WTC11 (cell line): ENCODE data around the gene ITGA11.

Experiments used
- CBFB ChIP-seq: sonication (generic); formaldehyde crosslinking; IDR thresholded peaks from 2 replicates; pipeline ENCODE4 v1.8.1; 2022; ENCODE audit warnings: mild to moderate bottlenecking, low read depth, missing genetic modification reagents
- CREM ChIP-seq: sonication (generic); formaldehyde crosslinking; IDR thresholded peaks from 2 replicates; pipeline ENCODE4 v1.8.1; 2022; ENCODE audit warnings: mild to moderate bottlenecking, missing genetic modification reagents, moderate library complexity
- ESRRA ChIP-seq: sonication (generic); formaldehyde crosslinking; IDR thresholded peaks from 2 replicates; pipeline ENCODE4 v1.8.1; 2022; ENCODE audit warnings: mild to moderate bottlenecking, missing genetic modification reagents, borderline replicate concordance
- NFYB ChIP-seq: sonication (generic); formaldehyde crosslinking; conservative IDR thresholded peaks from 2 replicates; pipeline ENCODE4 v1.8.0; 2022; ENCODE audit warnings: low read depth, missing genetic modification reagents
- ZBTB21 ChIP-seq: sonication (generic); formaldehyde crosslinking; IDR thresholded peaks from 2 replicates; pipeline ENCODE4 v1.8.1; 2023; ENCODE audit warnings: mild to moderate bottlenecking, missing genetic modification reagents, borderline replicate concordance
- ZNF138 ChIP-seq: sonication (generic); formaldehyde crosslinking; conservative IDR thresholded peaks from 2 replicates; pipeline ENCODE4 v1.8.1; 2022; ENCODE audit warnings: mild to moderate bottlenecking, moderate library complexity, missing genetic modification reagents
- ZNF317 ChIP-seq: sonication (generic); formaldehyde crosslinking; IDR thresholded peaks from 2 replicates; pipeline ENCODE4 v1.8.1; 2023; ENCODE audit warnings: low read depth, mild to moderate bottlenecking, moderate library complexity, missing genetic modification reagents, borderline replicate concordance
- TF ChIP-seq, protein P1 (sequence below): fragments of 200-600 bp; IDR thresholded peaks from 2 replicates; pipeline ENCODE4 v1.8.0; 2022; ENCODE audit warnings: antibody characterized with exemption
- TF ChIP-seq, protein P2 (sequence below): sonication (generic); formaldehyde crosslinking; IDR thresholded peaks from 2 replicates; pipeline ENCODE4 v1.8.1; 2022; ENCODE audit warnings: mild to moderate bottlenecking, moderate library complexity, missing genetic modification reagents
- TF ChIP-seq, protein P3 (sequence below): sonication (generic); formaldehyde crosslinking; IDR thresholded peaks from 2 replicates; pipeline ENCODE4 v1.8.0; 2022; ENCODE audit warnings: mild to moderate bottlenecking, missing genetic modification reagents

DNA sequence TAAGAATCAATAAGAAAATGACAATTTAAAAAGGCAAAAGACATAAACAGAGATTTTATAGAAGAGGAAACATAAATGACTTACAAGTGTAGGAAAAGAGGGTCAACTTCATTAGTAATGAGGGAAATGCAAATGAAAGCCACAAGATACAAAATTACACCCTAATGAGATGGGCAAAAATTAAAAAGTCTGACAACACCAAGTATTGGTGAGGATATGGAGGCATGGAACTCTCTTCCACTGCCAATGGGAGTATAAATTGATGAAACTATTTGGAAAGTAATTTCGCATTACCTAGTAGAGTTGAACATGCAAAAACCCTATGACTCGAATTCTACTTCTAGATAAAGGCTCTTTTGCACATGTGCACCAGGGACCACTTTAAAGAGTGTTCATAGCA, 28.2 kb upstream of the ITGA11 start:
- TF ChIP-seq, protein P1, sequence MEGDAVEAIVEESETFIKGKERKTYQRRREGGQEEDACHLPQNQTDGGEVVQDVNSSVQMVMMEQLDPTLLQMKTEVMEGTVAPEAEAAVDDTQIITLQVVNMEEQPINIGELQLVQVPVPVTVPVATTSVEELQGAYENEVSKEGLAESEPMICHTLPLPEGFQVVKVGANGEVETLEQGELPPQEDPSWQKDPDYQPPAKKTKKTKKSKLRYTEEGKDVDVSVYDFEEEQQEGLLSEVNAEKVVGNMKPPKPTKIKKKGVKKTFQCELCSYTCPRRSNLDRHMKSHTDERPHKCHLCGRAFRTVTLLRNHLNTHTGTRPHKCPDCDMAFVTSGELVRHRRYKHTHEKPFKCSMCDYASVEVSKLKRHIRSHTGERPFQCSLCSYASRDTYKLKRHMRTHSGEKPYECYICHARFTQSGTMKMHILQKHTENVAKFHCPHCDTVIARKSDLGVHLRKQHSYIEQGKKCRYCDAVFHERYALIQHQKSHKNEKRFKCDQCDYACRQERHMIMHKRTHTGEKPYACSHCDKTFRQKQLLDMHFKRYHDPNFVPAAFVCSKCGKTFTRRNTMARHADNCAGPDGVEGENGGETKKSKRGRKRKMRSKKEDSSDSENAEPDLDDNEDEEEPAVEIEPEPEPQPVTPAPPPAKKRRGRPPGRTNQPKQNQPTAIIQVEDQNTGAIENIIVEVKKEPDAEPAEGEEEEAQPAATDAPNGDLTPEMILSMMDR: no peak
- TF ChIP-seq ZNF317: no peak
- TF ChIP-seq NFYB (CRISPR knock-in tag): no peak
- no peak for TF ChIP-seq CBFB (CRISPR knock-in tag)
- no peak for TF ChIP-seq ZNF138 (CRISPR knock-in tag)
- TF ChIP-seq, protein P2, sequence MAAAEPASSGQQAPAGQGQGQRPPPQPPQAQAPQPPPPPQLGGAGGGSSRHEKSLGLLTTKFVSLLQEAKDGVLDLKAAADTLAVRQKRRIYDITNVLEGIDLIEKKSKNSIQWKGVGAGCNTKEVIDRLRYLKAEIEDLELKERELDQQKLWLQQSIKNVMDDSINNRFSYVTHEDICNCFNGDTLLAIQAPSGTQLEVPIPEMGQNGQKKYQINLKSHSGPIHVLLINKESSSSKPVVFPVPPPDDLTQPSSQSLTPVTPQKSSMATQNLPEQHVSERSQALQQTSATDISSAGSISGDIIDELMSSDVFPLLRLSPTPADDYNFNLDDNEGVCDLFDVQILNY: no peak
- no peak for TF ChIP-seq CREM (CRISPR knock-in tag)
- no peak for TF ChIP-seq ZBTB21 (CRISPR knock-in tag)
- TF ChIP-seq ESRRA (CRISPR knock-in tag): no peak
- TF ChIP-seq, protein P3, sequence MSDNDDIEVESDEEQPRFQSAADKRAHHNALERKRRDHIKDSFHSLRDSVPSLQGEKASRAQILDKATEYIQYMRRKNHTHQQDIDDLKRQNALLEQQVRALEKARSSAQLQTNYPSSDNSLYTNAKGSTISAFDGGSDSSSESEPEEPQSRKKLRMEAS (CRISPR knock-in tag): no peak
